NCI-H128 (cell line): ENCODE results near the gene CTNNA3.
"Not testable (repeated sequence)": the region's sequence is repeated elsewhere in the genome, so short reads cannot be mapped to it uniquely, and the experiment has no call there.

Experiments used
- DNase-seq: peaks from one replicate; lab custom pipeline; 2025; ENCODE audit not compliant: unreplicated experiment; lab: John Stamatoyannopoulos, UW

The CTNNA3 gene

DNA sequence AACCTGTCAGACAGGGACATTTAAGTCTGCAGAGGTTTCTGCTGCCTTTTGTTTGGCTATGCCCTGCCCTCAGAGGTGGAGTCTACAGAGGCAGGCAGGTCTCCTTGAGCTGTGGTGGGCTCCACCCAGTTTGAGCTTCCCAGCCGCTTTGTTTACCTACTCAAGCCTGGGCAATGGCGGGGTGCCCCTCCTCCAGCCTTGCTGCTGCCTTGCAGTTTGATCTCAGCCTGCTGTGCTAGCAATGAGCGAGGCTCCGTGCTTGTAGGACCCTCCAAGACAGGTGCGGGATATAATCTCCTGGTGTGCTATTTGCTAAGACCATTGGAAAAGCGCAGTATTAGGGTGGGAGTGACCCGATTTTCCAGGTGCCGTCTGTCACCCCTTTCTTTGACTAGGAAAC is 1360.2 kb downstream of the CTNNA3 start:
- DNase-seq, result not testable (repeated sequence)

DNA sequence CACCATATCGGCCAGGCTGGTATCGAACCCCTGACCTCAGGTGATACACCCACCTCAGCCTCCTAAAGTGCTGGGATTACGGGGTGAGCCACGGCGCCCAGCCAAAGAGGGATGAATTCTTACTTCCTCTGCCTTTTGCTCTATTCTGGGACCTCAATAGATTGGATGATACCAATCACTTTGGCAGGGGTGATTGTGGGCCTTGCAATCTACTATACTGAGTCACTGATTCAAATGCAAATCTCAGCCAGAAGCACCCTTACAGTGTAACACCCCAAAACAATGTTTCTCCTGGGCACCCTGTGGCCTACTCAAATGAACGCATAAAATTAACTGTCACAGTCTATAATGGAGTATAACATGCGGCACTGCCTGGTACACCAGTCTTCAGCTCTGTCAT is 1366.8 kb downstream of the CTNNA3 start:
- DNase-seq, result no peak

DNA sequence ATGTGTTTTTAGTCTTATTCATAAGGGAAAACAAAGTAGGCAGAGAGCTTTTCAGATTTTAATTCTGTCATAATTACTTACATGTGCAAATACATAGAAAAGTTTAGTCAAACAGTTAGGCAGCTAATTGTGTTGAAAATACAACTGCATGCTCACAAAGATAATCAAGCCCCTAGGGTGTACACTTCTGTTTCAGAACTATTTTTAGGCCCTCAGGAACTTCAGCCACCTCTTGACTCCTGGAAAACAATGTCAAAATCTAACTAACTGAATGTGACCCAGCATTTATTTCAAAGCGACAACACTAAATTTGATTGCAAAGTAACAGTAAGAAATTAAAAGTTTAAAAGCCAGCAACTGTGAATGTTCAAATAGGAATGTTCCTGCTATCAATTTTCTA is 1369.1 kb downstream of the CTNNA3 start:
- DNase-seq, result no peak

DNA sequence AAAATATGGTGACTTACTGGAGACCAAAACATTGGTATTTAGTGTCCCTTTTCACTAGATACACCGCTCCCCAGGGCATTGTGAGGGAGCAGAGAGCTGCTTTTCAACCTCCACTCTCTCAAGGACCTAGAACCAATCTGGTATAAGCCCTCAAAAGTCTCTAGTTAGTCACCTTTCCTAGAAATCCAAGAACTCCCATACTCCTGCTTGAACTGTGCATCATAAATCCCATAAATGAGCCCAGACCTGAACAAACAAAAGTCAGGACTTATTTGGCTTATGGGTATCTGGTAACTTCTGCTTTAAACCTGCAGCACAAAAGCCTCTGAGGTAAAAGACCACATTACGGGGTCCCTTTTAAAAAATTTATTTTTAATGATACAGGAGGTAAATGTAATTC is 1373.2 kb downstream of the CTNNA3 start:
- no peak for DNase-seq

DNA sequence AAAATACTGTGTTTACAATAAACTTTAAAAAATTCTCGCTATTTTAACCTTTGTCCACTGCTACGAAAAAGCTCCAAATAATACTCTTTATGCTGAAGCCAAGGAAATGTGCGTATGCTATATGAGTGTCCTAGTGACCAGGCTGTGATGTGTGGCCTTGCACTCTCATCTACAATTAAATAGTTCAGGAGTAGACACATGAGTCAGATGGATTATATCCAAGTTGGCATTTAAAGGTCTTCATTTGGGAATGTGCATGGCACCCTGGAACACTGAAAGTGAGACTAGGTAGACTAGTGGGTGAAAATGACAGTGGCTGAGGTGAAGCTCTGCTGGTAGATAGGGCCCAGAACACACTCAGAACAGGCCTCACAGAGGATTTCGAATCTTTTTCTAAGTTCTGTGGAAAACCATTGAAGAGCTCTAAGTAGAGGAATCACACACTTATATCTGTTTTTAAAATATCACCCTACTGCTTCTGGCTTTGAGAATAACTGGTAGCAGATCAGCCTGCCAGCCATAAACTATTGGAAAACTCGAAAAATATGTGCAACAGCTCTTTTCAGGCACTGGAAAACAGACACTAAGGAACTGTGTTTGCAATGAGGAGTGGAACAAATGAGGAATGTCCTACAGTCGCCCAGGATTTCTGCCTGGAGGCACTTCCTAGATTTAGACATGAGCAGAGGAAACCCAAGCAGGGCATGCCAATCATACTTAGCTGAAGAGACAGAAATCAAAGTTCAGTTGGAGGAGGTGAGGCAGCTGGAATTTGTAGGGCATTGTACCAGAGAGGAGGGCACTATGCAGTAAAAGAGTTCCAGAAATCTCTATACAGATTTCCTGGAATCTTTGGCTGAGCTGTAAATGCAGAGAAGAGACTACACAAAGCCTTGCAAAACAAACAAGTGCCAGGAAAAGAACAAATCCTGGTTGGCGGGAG is 1374.0 kb downstream of the CTNNA3 start:
- no peak for DNase-seq

DNA sequence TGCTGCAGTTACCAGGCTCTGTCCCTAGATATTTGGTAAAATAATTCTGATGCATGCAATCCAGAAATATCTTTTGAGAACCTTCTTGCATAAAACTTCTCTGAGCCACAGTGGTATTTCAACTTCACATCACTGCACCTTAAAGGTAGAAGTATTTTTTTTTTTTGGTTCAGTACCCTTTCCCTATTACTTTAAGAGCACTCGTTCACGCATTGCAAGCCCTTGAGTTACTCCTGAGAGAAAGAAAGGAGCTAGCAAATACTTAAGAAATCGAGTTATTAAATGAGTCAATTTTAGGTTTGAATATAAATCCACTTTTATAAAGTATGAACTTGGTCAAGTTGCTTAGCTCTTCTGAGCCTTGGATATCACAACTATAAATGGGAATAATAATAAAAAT is 1377.2 kb downstream of the CTNNA3 start:
- no peak for DNase-seq

DNA sequence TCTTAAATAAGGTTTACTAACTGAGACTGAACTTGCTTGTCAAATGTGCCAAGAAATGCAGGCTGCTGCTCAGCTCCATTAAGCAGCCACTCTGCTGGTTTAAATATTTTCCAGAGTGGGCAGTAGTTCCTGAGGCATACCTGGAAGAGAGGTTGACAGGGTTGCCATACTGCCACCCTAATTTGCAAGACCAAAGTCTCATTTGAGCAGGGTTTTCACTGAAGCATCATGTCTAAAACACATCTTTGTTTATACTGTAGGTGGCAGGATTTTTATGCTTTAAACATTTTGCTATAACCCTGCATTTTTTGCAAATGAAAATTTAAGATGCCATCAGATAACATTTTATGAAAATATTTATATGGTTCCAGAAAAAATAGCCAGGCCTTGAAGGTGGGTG is 1388.2 kb downstream of the CTNNA3 start:
- DNase-seq, result no peak

DNA sequence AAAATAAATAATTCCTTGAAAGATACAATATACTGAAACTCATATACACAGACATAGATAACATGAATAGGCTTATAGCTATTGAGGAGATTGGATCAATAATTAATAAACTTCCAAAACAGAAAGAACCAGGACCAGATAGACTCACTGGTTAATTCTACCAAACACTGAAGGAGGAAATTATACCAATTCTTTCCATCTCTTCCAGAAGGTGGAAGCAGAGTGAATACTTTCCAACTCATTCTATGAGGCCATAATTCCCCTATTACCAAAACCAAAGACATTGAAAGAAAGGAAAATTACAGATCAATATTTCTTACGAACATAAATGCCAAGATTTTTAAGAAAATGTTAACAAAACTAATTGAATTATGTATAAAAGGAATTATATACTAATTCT is 1394.9 kb downstream of the CTNNA3 start:
- no peak for DNase-seq

DNA sequence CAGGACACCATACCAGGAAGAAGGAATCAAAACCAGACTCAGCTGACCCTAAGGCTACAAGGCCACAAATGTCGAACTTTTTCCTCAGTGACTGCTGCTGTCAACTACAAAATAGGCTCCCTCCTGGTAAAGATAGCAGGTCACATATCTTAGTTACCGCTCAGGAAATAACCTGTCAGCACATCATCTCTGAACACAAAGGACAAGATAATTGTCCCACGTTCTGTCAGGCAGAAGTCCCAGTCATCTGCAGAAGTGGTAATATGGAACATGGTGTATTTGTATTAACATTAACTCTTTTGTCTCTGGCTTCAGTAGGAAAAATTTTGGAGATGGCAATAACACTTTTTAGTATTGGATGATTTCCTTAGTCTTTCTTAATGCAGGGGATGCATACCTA is 1400.4 kb downstream of the CTNNA3 start:
- no peak for DNase-seq

DNA sequence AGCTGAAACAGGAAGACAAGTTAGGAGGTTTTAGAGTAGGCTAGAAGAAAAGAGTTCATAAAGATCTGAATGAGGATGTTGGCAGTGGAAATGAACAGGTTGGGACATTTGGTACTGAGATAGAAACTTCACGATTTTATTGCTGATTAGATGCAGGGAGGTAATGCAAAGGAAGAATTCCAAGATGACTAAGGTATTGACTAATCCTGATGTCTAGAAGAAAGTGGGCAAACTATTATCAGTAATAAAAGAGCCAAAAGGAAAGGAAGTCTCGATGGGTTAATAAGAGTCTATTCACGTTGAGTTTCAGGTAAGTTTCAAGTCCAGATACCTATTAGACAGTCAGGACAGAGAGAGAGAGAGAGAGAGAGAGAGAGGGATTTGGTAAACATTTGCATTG is 1401.5 kb downstream of the CTNNA3 start:
- DNase-seq, result no peak

DNA sequence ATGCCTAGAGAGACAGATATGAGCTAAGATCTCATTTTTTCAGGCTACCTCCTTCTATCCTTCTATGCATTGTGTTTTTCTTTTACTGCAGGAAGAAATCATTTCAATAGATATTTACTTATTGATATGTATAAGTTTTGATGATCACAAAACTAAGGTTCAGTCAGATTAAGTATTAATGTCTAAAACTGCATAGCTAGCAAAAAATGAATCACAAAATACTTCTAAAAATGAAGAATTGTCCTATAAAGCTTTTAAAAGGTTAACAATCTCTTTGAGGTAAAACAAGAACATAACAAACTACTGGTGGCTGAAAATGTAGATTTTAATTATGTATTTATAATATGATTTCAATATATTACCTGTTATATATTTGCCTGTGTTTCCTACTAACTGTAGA is 1403.1 kb downstream of the CTNNA3 start:
- no peak for DNase-seq

DNA sequence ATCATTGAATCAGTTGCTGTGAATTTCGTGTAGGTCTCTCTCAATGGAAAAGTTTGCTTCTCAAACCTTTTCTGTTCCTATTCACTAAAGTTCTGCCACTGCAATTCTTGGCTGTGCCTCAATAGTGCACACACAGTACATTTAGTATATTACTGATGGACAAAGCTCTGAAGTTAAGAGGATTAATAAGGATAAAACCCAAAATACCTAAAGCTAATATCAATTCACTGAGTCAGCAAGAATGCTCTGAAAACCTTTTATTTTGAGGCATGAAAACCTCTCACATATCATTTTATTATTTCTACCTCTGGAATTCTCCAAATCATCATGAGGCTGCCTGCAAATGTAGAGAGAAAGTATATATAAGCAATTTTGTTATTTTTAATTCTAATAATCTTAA is 1403.5 kb downstream of the CTNNA3 start:
- no peak for DNase-seq

DNA sequence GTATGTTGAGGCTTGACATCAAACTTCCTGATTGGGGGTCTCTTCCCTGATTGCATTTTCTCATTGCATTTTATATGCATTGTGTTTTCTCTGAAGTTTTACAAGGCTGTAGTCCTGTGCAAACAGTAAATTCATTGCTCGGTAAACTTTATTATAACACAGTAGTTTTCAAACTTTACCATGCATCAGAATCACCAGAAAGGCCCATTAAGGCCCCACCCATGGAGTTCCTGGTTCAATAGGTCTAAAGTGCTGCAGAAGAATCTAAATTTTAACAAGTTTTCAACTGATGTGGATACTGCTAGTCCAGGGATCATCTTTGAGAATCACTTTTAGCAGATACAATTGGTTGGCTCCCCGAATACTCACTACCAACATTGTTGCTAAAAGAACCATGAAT is 1404.9 kb downstream of the CTNNA3 start:
- DNase-seq, result no peak

DNA sequence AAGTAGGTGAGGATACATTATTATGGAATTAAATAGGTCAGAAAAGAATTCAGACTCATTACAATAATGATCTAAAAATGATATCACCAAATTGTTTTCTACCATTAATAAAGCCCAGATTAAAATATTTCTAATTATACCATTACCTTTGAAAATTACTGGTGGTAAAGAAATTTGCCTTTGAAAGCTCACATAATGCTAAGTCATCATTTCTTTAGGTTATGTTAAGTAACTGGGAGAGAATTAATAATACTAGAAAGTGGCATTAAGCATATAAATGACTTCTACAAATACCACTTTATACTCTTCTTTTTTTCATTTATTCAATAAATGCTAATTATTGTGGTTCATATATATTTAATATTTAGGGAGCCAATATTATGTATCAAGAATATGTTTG is 1411.4 kb downstream of the CTNNA3 start:
- DNase-seq, result no peak

DNA sequence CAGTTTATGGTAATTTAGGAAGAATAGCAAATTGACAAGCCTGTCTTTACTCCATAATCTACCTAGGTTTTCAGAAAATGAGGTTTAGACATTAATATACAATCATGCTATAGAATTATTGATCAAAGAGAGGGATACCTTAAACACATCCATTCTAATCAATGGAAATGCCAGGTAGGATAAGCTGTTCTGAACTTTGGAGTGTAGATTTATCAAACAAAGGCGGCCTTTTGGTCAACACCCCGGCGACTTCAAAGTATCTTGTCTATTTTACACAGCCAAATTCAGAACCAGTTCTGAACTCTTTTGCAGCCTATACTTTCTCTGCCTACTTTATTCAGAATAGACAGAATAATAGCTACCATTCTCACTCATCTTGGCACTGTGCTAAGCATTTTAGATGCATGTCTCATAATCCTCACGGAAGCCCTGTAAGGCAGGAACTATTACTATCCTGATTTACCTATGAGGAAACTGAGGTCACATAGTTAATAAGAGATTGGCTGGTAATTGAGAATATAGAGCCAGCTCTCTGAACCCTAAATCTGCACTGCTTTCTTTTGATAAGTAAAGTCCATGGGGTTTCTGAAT is 1412.0 kb downstream of the CTNNA3 start:
- DNase-seq, result no peak

DNA sequence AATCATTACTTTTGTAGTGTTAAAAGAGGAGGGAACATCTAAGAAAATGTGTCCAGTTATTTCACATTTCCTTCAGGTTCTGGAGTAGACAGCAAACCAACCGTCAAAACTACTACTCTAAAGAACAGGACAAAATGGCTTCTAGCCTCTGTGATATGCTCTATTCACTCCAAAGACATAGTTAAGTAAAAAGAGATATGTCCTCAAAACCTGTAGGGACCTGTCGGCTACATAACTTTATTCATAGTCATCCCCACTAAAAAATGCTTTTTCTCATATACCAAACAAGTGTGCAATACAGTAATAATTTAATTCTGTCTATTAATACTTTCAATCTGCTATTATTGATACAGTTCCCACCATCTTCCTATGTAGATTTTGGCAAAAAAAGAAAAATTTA is 1412.9 kb downstream of the CTNNA3 start:
- no peak for DNase-seq

DNA sequence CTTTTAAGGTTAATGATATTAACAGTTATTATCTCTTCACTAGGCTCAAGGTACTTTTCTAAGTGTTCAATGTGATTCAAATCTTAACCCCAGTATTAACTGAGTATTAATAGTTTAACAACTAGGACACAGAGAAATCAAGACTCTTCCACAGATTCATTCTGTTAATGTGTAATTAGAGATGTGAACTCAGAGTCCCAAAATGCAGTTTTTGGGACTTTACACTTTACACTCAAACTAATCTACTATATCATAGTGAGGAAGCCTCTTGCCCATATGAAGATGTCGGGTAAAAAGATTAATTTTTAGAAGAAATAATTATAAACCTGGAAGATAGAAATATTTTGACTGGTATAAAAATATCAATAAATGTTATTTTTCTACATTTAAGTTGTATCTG is 1414.7 kb downstream of the CTNNA3 start:
- no peak for DNase-seq

DNA sequence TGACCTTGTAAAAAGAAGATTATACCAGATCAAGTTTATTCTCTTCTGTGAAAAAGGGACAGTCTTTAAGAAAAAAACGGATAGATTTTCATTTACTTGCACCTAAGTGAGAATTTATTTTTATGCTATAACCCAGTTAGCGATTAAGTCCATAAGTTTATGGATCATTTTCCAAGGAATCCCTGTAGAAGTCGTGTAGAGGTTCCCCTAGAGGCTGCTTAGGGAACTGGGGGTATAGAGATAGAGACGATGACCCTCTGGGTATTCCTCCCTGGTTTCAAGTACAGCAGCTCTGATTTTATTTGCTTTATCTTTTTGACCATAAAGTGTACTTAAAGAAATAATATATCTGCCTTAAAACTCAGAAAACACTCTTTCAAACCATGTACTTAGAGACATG is 1418.5 kb downstream of the CTNNA3 start:
- no peak for DNase-seq

DNA sequence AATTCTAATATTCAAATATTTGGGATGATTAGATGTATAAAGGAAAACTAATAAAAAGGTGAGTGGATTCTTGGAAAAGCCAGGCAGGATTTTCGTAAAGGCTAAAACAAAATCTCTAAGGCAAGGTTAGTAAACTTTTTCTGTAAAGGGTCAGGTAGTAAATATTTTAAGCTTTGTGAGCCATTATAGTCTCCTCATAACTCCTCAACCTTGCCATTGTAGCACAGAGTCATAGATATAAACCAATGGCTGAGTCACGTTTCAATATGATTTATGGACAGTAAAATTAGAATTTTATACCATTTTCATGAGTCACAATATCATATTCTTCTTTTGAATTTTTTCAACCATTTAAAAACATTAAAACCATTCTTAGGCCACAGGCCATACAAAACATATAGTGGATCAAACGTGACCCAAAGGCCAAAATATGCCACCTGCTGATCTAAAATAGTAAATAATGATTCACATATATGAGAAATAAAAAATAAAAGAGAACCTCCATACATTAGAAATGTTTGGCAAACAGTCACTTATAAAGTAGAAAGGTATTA is 1422.0 kb downstream of the CTNNA3 start:
- DNase-seq, result no peak

DNA sequence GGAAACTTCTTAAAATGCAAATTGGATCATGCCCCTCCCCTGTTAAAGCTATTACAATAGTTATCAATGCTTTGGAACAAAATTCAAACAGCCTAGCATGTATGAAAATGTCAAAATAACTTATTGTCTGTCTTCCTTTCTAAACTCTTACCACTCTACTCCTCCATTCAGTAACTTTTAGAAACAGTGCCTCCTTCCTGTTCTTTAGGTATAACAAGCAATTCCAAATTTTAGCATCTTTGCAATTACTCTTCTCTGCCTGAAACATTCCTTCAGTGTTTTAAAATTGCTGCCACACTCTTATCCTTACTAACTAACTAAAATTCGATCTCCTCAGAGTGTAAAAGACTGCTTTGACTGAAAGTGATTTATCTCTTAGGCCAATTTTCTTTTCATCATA is 1430.6 kb downstream of the CTNNA3 start:
- DNase-seq, result no peak

DNA sequence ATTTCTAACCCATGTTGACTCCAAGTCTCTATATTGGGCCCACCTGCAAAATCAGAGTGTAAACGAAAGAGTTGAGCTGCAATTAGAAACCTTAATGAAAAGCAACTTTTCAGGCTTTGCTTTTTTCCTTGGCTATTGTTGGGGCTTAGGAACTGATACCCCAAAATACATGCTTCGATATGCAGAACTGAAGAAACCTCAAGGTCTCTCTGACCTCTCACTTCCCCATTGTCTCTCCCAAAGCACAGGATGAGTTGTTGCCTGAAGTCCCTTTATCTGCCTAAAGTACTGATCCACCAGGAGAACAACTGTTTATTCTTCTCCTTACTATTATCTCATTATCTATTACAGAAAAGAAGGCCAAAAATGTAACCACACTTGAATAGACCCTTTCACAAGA is 1436.2 kb downstream of the CTNNA3 start:
- DNase-seq, result no peak

DNA sequence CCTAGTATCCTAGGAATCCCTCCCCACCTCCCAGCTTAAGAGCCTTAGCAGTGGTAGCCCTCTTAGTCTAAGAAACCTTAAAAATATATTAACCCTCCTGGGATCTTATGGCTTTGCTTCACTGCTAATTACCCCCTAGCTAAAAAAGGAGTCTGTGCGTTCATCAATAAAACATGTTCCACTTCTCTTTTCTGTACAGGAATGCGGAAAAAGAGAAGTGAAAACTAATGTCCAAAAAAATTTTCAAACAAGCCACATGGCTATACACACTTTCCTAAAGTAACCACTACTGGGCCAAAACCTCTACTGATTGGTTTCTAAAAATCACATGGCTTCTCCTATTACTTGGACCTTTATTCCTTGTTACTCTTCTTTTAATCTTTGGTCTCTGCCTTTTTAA is 1437.3 kb downstream of the CTNNA3 start:
- DNase-seq, result no peak
